Measurements from ENCODE around the gene SNAPIN.

DNA sequence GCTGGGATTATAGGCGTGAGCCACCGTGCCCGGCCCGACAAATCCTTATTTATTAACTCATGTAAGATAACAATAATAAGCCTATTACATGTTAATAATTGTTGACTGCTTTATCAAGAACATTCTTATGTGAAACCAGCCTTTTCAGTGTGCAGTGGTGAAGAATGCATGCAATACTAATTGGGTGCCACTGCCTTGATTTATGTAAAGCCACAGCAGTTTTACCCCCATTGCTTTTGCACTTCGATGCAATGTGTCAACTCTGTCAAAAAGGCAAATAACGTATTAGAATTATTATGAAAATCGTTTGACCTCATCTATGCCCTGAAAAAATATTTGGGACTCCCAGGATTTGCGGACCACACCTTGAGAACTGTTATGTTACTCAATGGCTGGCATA is 38.2 kb downstream of the SNAPIN start:
- no peak for TF ChIP-seq CTCF (IDR thresholded peaks at IDR 0.05)
- no peak for TF ChIP-seq POLR2A (IDR thresholded peaks at IDR 0.05)
- no peak for TF ChIP-seq EP300 (IDR thresholded peaks at IDR 0.05)

Data from ovary (tissue), 3 donors.